Right forelimb (tissue), 1 donor: Measurements from ENCODE around the gene CYB561D2.

ENCODE experiments used
- DNase-seq: peaks from one replicate; pipeline ENCODE4 v3.0.0-alpha.2; 2018

Gene CYB561D2

DNA sequence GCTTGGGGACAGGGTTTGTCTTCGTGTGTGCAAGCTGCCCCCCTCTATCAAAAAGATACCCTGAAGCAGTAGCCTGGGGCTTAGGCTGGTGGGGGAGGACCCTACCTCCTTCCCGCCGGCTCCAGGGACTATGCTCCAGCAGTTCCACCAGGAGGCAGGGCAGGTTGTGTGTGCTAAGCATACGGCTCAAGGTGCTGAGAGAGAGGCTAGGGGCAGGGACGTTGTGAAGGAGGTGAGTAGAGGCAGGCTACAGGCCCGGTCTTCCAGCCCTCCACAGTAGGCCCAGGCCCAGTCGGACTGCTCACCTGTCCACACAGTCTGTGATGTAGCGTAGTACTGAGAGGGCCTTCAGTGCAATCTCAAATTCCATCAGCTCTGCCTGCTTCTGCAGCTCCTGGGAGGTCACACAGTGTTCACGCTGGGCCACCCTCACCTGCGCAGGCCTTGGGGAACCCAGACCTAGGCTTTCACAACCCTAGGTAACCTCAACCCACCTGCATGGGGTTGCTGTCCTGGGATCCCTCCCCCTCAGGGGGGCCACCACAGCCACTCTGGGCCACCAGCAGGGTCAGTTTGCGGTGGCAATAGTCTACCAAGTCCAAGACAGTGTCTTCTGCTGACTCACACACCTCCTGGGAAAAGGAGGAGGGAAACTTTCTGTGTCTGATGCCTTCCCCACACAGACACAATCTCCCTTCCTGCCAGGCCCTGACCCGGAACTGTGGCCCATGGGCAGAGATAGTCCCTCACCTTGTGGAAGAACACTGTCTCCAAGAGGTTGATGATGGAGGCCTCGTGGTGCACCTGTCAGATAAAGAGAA lies 7.6 kb upstream of the CYB561D2 start:
- no peak for DNase-seq

DNA sequence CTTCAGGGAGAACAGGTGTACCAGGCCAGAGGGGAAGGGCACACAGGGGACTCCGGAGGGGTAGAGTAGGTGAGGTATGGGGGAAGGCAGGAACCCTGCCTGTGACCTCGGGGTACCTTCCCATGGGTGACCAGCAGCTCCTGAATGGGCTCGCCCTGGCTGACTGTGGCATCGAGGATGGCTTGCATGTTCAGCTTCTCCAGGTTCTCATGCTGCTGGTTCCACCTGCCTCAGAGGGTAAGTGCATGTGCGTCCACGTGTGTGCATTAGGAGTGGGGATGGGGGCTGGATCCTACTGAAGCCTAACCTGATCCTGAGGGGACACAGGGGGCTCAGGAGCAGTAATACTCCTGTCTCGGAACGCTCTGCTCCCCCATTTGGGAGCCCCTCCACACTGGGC lies 5.7 kb upstream of the CYB561D2 start:
- DNase-seq, result no peak

DNA sequence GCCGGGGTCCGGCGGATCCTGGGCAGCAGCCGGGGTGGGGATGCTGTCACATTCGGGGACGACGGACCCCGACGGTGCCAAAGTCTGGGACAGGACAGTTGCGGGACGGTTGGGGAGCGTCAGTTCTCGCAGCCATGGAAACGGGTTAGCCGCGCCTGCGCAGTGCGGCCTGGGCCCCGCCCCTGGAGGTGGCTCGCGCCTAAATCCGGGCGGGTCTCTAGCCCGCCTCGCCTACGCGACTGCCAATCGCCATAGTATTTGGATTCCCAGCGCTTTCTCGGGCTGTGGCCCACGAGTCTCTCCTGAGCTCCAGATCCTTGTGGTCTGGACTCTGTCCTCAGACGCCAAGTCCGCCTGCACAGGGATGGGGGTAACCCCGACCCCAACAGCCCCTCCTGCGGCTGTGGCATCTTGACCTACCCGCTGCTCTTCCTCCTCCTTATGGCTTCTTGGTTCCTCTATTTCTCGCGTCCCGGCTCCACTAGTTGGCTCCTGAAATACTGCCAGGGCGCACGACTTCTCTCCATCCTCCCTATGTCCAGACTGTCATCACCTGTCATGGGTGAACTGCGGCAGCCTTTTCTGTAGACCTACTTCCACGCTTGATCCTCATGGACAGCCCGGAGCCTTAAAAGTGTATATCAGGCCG lies 5.0 kb upstream of the CYB561D2 start, which contains the start of gene ZMYND10:
Gene ZMYND10 (minus strand): TSS at position 147 of the 649 bp plus-strand sequence. CDS start 153 bp downstream, outside the sequence.
- DNase-seq, result peak; percentile 76

DNA sequence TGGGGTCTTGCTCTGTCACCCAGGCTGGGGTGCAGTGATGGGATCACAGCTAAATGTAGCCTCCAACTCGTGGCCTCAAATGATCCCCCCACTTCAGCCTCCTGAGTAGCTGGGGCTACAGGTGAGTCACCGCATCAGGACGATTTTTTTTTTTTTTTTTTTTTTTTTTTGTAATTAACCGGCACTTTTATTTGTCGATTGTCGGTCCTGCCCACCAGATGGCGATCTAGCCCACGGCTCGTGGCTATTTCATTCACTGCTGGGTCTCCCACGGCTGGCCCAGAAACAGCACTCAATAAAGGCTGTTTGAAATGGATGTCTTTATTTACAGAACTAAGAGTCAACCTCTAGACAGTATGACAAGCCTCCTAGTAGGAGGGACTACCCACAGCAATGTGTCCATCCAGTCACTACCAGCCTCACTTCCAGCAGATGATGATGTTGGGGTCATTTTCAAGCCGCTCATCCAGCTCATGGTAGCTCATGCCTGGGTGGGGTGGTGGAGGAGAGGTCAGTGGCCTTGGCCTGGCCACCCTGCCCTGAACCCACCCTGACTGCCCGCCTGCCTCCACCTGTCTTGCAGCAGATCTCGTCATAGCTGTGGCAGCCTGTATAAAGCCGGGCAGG lies 3.4 kb upstream of the CYB561D2 start:
- peak; percentile 77 for DNase-seq

DNA sequence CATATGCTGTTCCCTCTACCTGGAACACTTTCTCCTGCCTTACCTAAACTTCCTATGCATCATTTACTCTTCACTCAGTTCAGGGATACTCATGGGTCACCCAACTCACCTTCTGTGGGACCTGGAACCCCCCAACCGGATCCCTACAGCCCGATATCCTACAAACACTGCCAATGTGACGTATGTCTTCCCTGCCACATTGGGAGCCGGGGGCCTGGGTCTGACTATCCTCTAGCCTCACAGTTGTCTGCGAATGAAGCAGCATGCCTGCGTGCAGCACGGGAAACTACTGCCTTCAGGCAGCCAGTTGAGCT lies 492 bp upstream of the CYB561D2 start:
- no peak for DNase-seq

DNA sequence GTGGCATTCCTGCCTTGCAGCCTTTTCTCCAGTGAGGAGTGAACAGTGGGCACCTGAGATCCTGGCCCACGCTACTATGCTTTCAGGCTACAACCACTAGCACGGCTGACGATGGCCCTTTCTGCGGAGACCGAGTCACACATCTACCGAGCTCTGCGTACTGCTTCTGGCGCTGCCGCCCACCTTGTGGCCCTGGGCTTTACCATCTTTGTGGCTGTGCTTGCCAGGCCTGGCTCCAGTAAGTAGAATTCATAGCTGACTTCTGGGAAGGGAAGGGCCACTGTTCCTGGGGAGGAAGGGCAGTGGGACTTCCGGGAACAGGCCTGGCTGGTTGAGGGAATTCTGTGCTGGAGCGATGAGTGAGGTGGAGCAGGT lies 648 bp downstream of the CYB561D2 start:
- no peak for DNase-seq

DNA sequence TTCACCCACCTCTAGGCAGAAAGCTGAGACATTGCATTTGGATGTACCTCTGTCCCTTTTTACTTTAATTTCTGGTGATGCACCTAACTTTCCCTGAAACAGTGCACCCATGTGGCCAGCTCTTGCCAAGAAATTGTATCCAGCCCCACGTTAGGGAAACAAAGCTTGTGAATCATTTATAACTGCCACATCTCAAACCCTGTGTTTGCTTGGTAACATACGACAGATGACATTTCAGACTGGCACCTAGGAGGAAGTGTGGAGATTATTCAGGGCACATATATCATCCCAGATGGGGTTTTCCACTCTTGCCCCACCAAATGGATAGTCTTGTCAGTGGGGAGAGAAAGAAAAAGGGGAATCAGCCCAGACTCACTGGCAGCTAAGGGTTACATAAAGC lies 2.1 kb downstream of the CYB561D2 start:
- no peak for DNase-seq

DNA sequence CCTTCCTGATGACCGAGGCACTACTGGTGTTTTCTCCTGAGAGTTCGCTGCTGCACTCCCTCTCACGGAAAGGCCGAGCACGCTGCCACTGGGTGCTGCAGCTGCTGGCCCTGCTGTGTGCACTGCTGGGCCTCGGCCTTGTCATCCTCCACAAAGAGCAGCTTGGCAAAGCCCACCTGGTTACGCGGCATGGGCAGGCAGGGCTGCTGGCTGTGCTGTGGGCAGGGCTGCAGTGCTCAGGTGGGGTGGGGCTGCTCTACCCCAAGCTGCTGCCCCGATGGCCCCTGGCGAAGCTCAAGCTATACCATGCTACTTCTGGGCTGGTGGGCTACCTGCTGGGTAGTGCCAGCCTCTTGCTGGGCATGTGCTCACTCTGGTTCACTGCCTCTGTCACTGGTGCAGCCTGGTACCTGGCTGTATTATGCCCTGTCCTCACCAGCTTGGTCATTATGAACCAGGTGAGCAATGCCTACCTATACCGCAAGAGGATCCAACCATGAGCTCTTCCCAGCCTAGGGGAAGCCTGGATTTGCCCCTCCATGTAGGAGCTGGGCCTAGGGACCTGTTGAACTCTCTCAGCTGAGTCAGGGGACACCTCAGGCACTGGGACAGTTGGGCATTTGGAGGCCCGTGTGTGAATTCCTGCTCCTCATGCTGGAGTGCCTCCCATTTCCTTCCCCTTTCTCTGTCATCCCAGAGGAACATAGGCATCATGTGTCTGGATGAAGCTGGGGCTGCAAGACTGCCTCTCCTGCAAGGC lies 2.8 kb downstream of the CYB561D2 start:
- no peak for DNase-seq

DNA sequence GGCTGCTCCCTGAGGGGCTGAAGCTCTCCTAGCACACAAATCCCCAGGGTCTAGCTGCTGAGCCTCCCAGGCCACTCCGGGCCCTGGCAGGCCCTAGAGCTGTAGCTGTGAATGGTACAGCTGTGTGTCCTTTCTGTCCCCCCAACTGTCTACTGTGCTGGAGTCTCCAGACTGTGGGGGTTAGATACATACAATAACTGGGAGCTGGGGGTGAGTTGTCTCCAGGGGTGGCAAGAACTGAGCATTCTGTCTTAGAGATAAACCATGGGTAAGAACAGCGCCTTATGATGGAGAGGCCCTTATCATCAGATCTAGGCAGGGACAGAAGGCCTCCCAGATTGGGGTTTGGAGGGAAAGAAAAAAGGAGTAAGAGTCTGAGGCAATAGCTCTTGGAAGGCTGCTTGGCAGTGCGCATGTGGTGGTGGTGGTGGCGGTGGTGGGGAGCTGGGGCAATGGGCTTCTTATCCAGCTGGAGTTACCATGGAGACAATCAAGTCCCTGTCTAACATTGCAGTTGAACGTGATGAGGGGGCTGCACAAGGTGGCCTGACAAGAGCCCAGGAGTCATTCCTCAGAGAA lies 3.6 kb downstream of the CYB561D2 start:
- DNase-seq, result no peak

DNA sequence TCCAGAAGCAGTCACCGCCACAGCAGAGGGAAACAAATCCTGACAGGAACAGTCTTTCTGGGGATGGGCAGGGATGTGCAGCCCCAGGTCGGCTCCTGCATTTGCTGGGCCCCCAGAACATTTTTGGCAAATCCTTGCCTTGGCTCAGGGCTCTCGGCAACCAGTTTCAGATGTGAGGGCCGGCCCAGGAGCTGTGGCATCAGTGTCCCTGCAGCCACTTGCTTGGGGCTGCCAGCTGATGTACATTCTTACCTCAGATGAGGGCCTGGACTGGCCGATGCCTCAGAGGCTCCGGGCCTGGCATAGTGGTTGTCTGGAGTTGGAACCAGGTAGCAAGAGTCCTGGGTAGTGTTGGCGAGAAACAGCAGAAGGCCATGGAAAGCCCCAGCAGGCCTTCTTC lies 4.2 kb downstream of the CYB561D2 start:
- no peak for DNase-seq

DNA sequence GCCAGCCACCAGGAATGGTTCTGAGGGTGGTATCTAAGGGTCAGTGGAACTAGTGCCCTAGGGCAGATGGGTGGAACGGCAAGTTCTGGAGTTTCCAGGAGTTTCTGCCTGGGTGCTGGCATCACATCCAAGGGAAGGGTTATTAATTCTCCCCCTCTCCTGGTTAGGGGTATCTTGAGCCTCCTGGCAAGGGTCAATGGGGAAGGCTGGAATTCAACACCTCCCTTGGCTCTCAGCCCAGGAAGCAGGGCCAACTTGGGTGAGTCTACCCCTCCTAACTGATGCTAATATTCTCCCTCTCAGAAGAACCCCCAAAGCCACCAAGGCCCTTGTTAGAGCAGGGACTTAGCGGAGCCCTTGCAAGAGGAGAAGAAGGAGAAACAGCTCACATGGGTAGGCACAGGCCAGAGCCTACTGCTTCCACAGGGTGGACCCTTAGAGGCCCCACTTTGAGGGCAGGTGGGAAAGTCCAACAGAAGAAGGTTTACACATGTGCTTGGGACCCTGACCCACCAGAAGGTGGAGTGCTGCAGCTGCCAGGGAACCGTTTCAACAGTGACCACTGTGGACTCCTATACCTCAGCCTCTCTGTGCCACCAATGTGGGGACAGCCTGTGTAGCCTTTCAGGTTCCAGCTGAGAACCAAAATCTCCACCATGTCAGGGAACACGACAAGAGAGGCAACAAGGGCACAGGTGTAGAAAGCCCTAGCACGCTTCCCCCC lies 5.3 kb downstream of the CYB561D2 start:
- no peak for DNase-seq

DNA sequence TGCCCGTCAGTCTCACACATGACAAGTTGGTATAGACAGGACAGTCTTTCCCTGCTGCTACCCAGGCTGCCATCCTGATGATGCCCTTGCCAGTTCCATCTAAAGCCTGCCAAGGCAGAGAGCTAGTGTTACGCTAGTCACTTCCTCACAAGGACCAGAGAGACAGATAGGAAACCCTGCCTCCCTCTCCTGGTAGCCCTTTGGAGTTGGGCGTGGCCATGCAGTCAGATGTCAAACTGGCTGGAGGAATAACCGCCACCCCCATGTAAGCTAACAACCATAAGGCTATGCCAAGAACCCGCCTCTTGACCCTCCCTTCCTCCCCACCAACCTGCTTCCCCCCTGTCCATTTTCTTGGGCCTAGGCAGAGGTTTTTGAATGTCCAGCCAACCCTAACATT lies 5.9 kb downstream of the CYB561D2 start:
- DNase-seq, result no peak

DNA sequence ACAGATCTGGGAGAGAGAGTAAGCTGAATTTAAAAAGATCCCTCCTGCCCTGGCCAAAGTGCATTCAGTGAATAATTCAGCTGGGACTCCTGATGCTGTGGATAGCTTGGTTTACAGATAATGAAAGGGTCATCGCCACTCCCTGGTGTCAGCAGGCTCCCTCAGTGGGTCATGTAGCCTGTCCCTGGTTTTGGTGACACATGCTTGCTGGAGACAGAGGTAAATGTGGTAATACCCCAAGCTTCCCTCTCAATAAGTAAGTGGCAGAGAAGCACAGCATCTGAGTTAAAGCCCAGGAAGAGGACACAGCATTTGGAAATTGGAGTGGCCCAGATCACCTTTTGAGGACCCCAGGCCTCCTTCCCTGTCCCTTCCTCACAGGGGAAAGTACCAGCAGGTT lies 6.8 kb downstream of the CYB561D2 start:
- DNase-seq, result no peak

DNA sequence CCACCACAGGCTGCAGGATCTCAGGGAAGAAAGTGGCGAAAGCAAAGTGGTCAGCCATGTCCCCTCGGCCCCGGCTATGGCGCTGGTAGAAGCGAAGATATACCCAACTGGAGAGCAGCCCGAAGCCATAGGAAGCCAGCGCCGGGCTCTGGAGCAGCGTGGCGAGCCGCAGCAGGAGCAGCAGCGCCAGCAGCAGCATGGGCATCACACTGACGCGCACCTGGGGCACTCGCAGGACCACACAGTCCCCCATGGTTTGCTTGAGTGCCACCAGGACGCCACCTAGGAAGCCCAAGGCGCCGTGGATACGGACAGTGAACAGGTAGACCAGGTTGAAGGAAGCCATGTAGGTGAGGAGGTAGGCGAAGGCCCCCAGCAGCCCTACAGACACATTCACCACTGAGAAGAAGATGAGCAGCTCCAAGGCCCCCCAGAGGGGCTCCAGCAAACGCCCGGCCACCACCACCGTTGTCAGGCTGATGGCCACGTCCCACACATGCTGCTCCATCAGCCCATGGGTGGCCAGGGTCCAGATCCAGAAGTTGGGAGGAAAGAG lies 7.8 kb downstream of the CYB561D2 start:
- no peak for DNase-seq

DNA sequence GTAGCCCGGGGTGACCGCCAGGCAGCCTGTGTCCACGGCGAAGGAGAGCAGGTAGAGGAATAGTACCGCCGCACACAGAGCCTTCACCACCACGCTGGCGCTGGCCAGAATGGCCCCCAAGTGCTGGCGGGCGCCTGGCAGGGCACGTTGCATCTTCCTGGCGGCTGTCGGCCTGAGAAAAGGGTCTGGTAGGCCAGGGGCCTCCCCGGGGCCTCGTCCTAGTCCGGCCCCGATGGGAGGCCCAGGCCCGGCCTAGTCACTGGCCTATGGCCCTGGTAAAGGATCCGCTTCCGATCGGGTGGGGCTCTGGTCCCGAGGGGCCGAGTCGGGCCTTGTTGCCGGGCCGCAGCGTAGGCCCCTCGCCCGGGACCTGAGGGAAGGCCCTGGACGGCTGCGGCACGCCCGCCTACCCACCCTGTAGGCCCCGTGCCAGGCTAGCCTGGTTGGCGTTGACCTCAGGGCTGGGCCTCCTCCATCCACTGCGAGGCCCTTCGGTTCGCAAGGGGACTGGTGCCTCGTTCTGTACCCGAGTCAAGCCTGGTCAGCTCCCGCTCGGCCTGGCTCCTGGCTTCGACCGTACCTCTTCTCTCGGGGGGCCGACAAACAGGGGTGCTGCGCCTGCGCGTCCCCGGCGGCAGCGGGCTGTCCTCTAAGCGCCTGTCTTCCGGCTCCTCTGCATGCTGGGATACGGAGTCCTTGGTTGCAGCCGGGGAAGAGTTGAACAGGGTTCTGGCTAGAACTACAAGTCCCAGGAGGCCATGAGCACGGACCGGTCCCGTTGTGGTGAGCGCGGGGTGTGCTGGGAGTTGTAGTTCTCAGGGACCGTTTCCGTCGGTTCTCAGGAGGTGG lies 8.5 kb downstream of the CYB561D2 start, which contains the start of gene TMEM115:
Gene TMEM115 (minus strand): TSS at position 611 of the 849 bp plus-strand sequence. CDS start 458 bp downstream, at position 153.
- peak; percentile 94 for DNase-seq

DNA sequence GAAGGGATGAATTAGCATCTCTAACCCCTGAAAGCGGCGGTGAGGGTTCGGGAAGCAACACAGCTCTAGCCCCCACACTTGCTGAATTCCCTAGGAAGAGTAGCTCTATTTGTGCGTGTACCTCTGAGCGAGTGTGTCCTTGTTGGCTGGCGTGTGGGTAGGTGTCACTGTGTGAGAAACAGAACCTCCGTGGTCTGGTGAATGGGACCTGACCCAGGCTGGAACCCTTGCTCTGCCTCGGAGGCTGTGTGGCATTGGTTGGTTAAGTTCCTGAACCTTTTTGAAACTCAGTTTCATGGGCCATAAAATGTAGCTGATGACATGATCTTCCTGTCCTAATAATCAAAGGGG lies 9.1 kb downstream of the CYB561D2 start:
- DNase-seq, result no peak

DNA sequence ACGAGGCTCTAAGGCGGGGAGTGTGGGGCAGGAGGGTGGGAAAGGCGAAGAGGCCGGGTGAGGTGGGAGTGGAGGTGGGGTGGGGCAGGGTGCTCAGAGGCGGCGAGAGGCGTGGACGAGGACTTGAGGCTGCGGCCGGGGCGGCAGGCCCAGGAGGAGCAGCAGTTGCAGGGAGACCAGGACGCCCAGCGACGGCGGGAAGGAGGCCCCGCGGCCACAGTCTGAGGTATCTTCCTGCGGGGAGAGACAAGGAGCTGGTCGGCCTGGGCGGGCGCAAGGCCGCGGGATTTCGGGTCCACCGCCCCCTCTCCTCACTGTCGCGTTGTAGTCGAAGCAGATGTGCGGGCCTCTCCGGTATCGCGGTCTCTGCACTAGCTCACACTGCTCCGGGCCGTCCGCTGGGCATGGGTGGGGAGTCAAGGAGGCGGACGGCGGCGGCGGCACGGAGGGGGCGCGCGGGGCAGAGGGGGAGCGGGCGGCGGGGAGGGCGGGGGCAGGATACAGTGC lies 14.0 kb downstream of the CYB561D2 start:
- DNase-seq, result no peak

DNA sequence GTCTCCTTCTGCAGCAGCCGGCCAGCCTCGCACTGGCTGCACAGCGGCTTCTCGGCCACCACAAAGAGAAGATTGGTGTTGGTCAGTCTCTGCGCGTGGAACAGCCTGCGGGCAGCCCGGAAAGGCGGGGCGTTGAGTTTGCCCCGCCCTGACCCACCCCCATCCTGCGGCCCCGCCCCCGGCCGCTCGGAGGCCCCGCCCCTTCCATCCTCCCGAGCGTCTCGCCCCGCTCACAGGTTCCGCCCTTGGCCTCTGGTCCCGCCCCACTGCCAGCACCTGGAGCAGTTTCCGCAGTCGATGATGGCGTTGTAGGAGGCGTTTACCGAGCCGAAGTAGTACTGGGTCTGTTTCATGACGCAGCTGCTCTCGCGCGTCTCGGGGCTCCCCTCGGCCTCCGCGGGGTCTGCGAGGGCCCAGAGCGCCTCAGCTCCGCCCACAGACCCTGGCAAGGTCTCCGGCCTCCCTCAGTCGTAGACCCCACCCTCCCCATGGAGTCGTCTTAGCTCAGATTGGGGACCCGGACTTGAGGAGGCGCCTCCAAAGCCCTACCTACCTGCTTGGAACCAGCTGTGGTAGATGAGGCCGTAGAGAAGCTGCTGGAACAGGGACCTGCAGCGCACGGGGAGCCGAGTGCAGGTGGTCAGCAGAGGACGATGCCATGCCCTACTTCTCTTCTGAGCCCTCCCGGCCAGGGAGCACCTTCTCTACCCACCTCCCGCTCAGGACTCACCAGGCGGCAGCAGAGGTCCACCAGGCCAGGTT lies 14.6 kb downstream of the CYB561D2 start:
- peak; percentile 84 for DNase-seq

DNA sequence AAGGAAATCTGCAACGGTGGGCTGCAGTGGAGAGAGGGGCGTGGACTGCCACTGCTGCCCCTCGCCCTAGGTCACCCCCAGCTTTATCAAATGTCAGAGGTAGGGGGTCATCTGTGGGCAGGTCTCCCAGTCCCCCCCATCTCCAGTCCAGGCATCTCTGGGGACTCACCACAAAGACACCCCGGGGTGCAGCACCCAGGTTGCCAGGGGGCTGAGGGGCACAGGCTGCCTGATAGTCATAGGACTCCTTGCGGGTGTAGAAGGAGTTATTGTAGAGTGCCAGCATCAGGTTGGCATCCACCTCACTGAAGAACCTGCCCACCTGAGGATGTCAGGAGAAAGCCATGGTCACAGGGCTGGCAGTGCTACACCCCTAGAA lies 15.2 kb downstream of the CYB561D2 start:
- no peak for DNase-seq
